Ishikawa (cell line): Measurements from ENCODE around the gene APOC3.

Experiments used
- CEBPB ChIP-seq: IDR thresholded peaks from 2 replicates; pipeline ENCODE4 v1.6.1; 2012
- CREB1 ChIP-seq: IDR thresholded peaks from 2 replicates; pipeline ENCODE4 v1.6.1; 2012; ENCODE audit warnings: low read depth
- EP300 ChIP-seq: IDR thresholded peaks from 2 replicates; pipeline ENCODE4 v1.6.1; 2012; ENCODE audit warnings: borderline replicate concordance
- FOXM1 ChIP-seq: IDR thresholded peaks from 2 replicates; pipeline ENCODE4 v1.6.1; 2012; ENCODE audit warnings: low read depth, borderline replicate concordance
- RAD21 ChIP-seq: IDR thresholded peaks from 2 replicates; pipeline ENCODE4 v1.6.1; 2012; ENCODE audit warnings: low read depth
- TAF1 ChIP-seq: IDR thresholded peaks from 2 replicates; pipeline ENCODE4 v1.6.1; 2012; ENCODE audit warnings: low read depth, mild to moderate bottlenecking
- TCF12 ChIP-seq: IDR thresholded peaks from 2 replicates; pipeline ENCODE4 v1.6.1; 2012; ENCODE audit warnings: low read depth
- TF ChIP-seq, protein P1 (sequence below): IDR thresholded peaks from 2 replicates; pipeline ENCODE4 v1.6.1; 2012

GRCh38 chr11:116871248-116871647 is 41.5 kb downstream of the APOC3 start:
- no peak for TF ChIP-seq TAF1
- no peak for TF ChIP-seq CEBPB
- TF ChIP-seq RAD21, result no peak
- TF ChIP-seq TCF12, result no peak
- no peak for TF ChIP-seq FOXM1
- no peak for TF ChIP-seq EP300
- TF ChIP-seq, protein P1, sequence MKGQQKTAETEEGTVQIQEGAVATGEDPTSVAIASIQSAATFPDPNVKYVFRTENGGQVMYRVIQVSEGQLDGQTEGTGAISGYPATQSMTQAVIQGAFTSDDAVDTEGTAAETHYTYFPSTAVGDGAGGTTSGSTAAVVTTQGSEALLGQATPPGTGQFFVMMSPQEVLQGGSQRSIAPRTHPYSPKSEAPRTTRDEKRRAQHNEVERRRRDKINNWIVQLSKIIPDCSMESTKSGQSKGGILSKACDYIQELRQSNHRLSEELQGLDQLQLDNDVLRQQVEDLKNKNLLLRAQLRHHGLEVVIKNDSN, result no peak
- TF ChIP-seq CREB1, result no peak
